HG03558 (cell line): ENCODE results near the gene PSTPIP1.
"Not testable (repeated sequence)": the region's sequence is repeated elsewhere in the genome, so short reads cannot be mapped to it uniquely, and the experiment has no call there.

Experiments used
- ATAC-seq: cut with Tn5 transposase; IDR thresholded peaks from one replicate; pipeline ENCODE4 v1.9.1; 2021; ENCODE audit warnings: moderate number of reproducible peaks; ENCODE audit not compliant: unreplicated experiment; ENCODE audit errors: extremely low read depth

Gene PSTPIP1

DNA sequence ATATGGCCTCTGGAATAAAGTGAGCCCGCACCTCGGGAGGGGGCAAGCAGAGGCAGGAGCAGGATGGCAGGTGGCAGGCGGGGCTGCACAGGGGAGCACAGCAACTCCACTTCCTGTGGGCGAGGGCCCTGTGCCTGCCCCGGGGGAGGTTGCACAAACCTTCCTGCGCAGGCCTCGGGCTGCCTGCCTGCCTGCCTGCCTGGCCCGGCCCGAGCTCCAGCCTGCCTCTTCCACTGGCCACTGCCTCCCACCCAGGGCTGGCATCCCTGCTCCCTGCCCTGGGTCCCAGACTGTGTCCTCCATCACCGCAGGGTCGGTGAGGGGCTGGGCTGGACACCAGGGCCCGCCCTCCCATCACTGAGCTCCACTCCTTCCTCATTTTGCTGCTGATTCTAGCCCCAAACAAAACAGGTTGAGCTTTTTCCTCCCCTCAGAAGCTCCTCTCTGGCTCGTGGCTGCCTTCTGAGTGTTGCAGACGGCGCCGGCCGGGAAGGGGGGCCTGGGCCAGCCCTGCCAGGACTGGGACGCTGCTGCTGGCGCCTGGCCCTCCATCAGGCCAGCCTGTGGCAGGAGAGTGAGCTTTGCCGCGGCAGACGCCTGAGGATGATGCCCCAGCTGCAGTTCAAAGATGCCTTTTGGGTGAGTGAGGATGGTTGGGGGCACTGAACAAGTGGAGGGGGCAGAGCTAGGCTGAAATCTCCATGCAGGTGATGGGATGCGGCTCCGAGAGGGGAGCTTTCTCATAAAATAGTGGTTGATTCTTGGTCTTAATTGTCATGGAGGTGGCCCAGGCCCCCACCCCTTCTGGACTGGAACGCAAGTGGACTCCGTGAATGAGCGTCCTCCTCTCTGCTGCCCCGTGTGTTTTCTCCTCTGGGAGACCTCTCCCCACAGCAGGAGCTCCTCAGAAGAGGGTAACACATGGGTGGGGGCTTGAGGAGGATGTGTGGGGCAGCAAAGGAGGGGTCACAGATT is at the start of gene PSTPIP1:
TSS of gene PSTPIP1 (plus strand) at position 156 of the 975 bp plus-strand sequence. CDS start at position 604, 448 bp downstream.
- no peak for ATAC-seq

DNA sequence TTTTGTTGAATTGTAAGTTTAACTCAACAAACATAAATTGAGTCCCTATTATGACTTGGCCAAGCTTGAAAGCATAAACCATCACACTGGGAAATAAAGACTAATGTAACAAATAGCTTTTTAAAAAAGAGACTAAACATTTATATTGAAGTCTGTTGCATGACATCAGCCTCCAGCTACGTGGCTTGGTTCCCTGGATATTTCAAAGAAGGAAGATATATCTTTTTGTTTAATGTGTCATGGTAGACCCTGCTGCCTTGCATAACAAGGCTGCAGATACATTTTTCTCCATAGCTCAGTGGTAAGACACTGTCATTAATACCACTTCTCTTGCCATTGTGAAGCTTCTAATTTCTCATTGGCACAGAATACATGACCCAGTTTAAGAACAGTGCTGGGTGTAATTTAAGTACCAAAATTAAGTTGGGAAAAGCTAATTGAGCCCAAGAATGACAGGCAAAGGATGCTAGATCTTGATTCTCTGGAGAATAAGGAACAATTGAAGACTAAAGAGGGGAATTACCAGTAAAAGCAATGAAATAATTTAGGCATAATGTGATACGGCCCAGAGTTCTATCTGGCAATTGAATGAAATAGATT is 49.3 kb upstream of the PSTPIP1 start:
- ATAC-seq = no peak

GRCh38 chr15:76947454-76947853 is 47.5 kb upstream of the PSTPIP1 start:
- ATAC-seq = no peak

GRCh38 chr15:76951220-76951619 is 43.7 kb upstream of the PSTPIP1 start:
- no peak for ATAC-seq

GRCh38 chr15:76953913-76954312 is 41.0 kb upstream of the PSTPIP1 start:
- no peak for ATAC-seq

DNA sequence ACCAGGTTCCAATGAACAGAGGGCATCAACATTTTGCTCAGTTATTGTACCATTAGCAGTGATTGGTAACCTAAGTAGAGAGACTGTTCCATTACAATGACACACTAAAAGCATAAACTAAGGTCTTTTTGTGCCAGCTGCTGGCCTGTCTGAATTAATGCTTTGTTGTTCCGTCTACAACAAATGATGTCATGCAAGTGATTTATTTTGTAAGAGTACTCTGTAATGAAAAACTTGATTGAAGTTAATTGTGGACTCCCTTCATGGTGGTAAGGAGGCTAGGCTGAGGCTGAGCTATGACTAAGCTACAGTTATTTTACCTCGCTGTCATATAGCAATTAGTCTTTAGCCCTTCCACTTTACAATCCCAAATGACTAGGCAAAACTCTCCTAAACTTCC is 40.2 kb upstream of the PSTPIP1 start:
- no peak for ATAC-seq

GRCh38 chr15:76961268-76962011 is 33.5 kb upstream of the PSTPIP1 start:
- ATAC-seq = no peak

- ATAC-seq = no peak
Observed at GRCh38 chr15:76962337-76963013, 32.5 kb upstream of the PSTPIP1 start.

- no peak for ATAC-seq
Observed at GRCh38 chr15:76963596-76963995, 31.3 kb upstream of the PSTPIP1 start.

DNA sequence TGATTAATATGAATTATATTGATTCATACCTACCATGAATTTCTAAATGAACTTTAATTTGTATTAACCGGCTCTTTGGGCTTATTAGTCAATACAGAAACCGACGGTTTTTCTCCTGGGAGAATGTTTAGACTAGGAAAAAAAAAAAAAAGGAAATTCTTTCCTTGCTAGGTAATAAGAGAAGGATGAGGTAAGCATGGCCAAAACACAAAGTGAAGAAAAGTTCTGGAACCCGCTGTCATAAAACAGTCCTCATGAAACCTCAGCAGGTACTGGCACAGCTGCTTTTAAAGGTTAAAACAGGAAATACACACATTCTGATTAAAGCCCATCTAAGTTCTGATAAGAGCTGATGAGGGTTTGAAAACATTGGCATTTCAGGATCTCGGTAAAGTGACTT is 30.8 kb upstream of the PSTPIP1 start:
- ATAC-seq = no peak

DNA sequence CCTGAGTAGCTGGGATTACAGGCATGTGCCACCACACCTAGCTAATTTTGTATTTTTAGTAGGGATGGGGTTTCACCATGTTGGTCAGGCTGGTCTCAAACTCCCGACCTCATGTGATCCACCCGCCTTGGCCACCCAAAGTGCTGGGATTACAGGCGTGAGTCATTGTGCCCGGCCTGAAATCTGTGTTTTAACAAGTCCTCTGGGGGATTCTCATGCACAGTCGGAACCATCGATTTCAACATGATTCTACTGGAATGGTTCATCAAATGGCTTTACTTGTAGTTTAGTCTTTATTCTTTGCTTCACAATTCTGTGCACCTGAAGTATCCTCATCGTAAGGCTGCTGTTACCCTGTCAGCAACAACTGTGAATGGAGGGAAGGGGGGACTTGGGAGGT is 28.9 kb upstream of the PSTPIP1 start:
- not testable (repeated sequence) for ATAC-seq

DNA sequence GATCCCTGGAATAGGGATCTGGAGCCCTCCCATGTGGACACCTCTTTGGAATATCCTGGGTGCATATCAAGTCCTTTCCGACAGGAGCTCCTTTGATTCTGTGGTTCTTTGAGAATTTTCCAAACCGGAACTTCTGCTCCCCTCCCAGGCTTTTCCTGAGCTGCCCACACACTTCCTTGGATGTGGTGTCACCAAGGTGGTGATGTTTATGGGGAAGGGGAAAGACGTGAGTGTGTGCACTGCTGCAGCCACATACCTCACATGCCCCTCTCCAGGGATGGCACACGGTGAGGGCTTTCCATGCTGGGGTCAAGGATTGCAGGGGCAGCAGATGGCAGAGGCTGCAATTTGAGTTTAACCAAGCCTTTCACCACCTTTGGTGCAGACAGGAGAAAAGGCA is 27.9 kb upstream of the PSTPIP1 start:
- no peak for ATAC-seq

- ATAC-seq = no peak
Observed at GRCh38 chr15:76968306-76968705, 26.6 kb upstream of the PSTPIP1 start.

- ATAC-seq = no peak
Observed at GRCh38 chr15:76972389-76973361, 22.3 kb upstream of the PSTPIP1 start.

GRCh38 chr15:76973362-76973743 is 21.6 kb upstream of the PSTPIP1 start:
- ATAC-seq = no peak

GRCh38 chr15:76973906-76974305 is 21.0 kb upstream of the PSTPIP1 start:
- ATAC-seq = no peak

GRCh38 chr15:76974456-76975036 is 20.4 kb upstream of the PSTPIP1 start:
- no peak for ATAC-seq

DNA sequence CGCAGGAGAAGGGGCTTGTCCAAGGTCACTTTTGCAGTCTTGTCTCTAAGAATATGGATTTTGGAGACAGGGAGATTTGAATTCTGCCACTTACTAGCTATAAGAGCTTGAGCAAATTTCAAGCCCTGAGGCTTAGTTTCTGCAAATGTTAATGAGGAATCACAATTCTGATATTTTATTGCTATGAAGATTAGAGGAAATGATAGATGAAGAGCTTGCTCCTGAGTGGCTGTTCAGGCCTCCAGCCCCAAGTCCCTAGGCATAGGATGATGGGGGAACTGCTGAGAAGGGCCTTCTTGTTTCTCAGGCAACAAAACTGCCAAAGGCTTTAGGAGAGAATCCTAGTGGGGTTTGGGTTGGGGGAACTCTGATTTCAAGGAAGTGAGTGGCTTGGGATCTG is 18.8 kb upstream of the PSTPIP1 start:
- no peak for ATAC-seq
